NCI-H1092 treated with DMSO at 0.1 percent for 48 hours (cell line): Measurements from ENCODE around the gene KRTAP3-1.
"Not testable (repeated sequence)": the region's sequence is repeated elsewhere in the genome, so short reads cannot be mapped to it uniquely, and the experiment has no call there.

Source experiments
- DNase-seq: peaks from one replicate; lab custom pipeline; 2025; lab: John Stamatoyannopoulos, UW

Gene KRTAP3-1

GRCh38 chr17:41015454-41015853 is 6.5 kb upstream of the KRTAP3-1 start:
- no peak for DNase-seq

GRCh38 chr17:41013606-41014005 is 4.7 kb upstream of the KRTAP3-1 start:
- DNase-seq: no peak

GRCh38 chr17:41013181-41013580 is 4.3 kb upstream of the KRTAP3-1 start:
- DNase-seq: no peak

GRCh38 chr17:41012326-41013120 is 3.6 kb upstream of the KRTAP3-1 start:
- no peak for DNase-seq

- DNase-seq: no peak
Measured at GRCh38 chr17:41010441-41010840, 1.5 kb upstream of the KRTAP3-1 start.

- DNase-seq: no peak
Measured at GRCh38 chr17:41009936-41010335, 1.0 kb upstream of the KRTAP3-1 start.

- DNase-seq: no peak
Measured at GRCh38 chr17:41009301-41009760, 403 bp upstream of the KRTAP3-1 start.

- no peak for DNase-seq
Measured at GRCh38 chr17:41004397-41004796, 4.5 kb downstream of the KRTAP3-1 start.

- no peak for DNase-seq
Measured at GRCh38 chr17:41003926-41004325, 5.0 kb downstream of the KRTAP3-1 start.

GRCh38 chr17:41002814-41003213 is 6.1 kb downstream of the KRTAP3-1 start:
- no peak for DNase-seq

- DNase-seq: no peak
Measured at GRCh38 chr17:41001795-41002194, 7.1 kb downstream of the KRTAP3-1 start.

GRCh38 chr17:40999563-40999962 is 9.4 kb downstream of the KRTAP3-1 start, which contains the start of gene KRTAP3-2:
TSS of gene KRTAP3-2 (minus strand) at chr17:40999906. CDS start at chr17:40999853, 53 bp downstream.
- DNase-seq: not testable (repeated sequence)

GRCh38 chr17:40997361-40997760 is 11.6 kb downstream of the KRTAP3-1 start:
- DNase-seq: no peak

- no peak for DNase-seq
Measured at GRCh38 chr17:40996829-40997228, 12.1 kb downstream of the KRTAP3-1 start.

GRCh38 chr17:40995116-40995515 is 13.8 kb downstream of the KRTAP3-1 start:
- no peak for DNase-seq

GRCh38 chr17:40993839-40994238 is 15.1 kb downstream of the KRTAP3-1 start, which contains the start of gene KRTAP3-3:
TSS of gene KRTAP3-3 (minus strand) at chr17:40994164. CDS start at chr17:40994097, 67 bp downstream.
- DNase-seq: no peak

GRCh38 chr17:40993084-40993483 is 15.8 kb downstream of the KRTAP3-1 start:
- DNase-seq: no peak

- DNase-seq: no peak
Measured at GRCh38 chr17:40992666-40993065, 16.3 kb downstream of the KRTAP3-1 start.

GRCh38 chr17:40986920-40987319 is 22.0 kb downstream of the KRTAP3-1 start:
- DNase-seq: no peak

- no peak for DNase-seq
Measured at GRCh38 chr17:40984226-40984625, 24.7 kb downstream of the KRTAP3-1 start, which contains the start of gene KRT40. TSS of gene KRT40 (minus strand) at chr17:40984326. CDS start at chr17:40984273, 53 bp downstream.

GRCh38 chr17:40981115-40981514 is 27.8 kb downstream of the KRTAP3-1 start:
- DNase-seq: no peak

- no peak for DNase-seq
Measured at GRCh38 chr17:40980596-40980995, 28.3 kb downstream of the KRTAP3-1 start.

GRCh38 chr17:40980117-40980516 is 28.8 kb downstream of the KRTAP3-1 start:
- no peak for DNase-seq
